T-helper 17 cell (primary cell): Measurements from ENCODE around the gene KIF19. TPM values are rescaled to one million over a fixed set of nuclear protein-coding genes. Genes with fewer than 3 reads are reported as not detected.
"Not testable (repeated sequence)": the region's sequence is repeated elsewhere in the genome, so short reads cannot be mapped to it uniquely, and the experiment has no call there.

ENCODE experiments used
- ATAC-seq: fragments of 150-1000 bp; cut with Tn5 transposase; 2 replicates; pipeline ENCODE4 v1.10.0; 2021; ENCODE audit warnings: mild to moderate bottlenecking, moderate library complexity
- DNase-seq, 3 donors: peaks; one replicate each; pipeline versions ENCODE4 v3.0.0 to v3.0.0-alpha.2; 2020 to 2021
- H3K9me3 ChIP-seq: one replicate; pipeline ENCODE4 v1.7.0; 2013; ENCODE audit warnings: low read length, mild to moderate bottlenecking; ENCODE audit not compliant: control insufficient read depth, poor library complexity, severe bottlenecking
- H3K27ac Mint-ChIP-seq: one replicate; pipeline ENCODE4 v1.8.0; 2022; ENCODE audit warnings: mild to moderate bottlenecking, moderate library complexity, mixed read lengths
- H3K27me3 Mint-ChIP-seq: one replicate; pipeline ENCODE4 v1.8.0; 2022; ENCODE audit warnings: mixed read lengths
- H3K36me3 Mint-ChIP-seq: one replicate; pipeline ENCODE4 v1.8.0; 2022; ENCODE audit warnings: low read depth, mixed read lengths
- H3K4me1 Mint-ChIP-seq: one replicate; pipeline ENCODE4 v1.8.0; 2022; ENCODE audit warnings: mild to moderate bottlenecking, mixed read lengths
- H3K4me3 Mint-ChIP-seq: one replicate; pipeline ENCODE4 v1.8.0; 2022; ENCODE audit warnings: mild to moderate bottlenecking, moderate library complexity, mixed read lengths
- total RNA-seq, 4 donors: library from RNA in 2 of 4; stranded (reverse) in 2 of 4; gene quantifications; one replicate each; pipeline ENCODE4 v1.2.3 and lab custom pipeline; 2022 to 2026

The KIF19 gene
- total RNA-seq, 2 donors from 2014 or later: 2.3 to 2.8 TPM

- Mint-ChIP-seq H3K4me3 (no peak overlapping the region), H3K27me3 (peaks cover 24% of the 10 kb centered on the region), H3K27ac (no peak overlapping the region), H3K36me3 (no peaks in the 10 kb centered on the region), H3K4me1 (peaks cover 4% of the 10 kb centered on the region)
- DNase-seq: no peak
- ATAC-seq: no peak
- H3K9me3 ChIP-seq: no peaks in the 10 kb centered on the region
These were observed 68.4 kb downstream of the KIF19 start for GRCh38 chr17:74394275-74394950.

- H3K9me3 ChIP-seq: no peaks in the 10 kb centered on the region
- H3K4me1 Mint-ChIP-seq: peaks cover under 1% of the 10 kb centered on the region
- no peaks in the 10 kb centered on the region for H3K36me3 Mint-ChIP-seq
- ATAC-seq (no peak), DNase-seq (no peak)
- H3K27me3 Mint-ChIP-seq: peaks cover 30% of the 10 kb centered on the region
- no peak overlapping the region for H3K4me3 Mint-ChIP-seq
- H3K27ac Mint-ChIP-seq: no peak overlapping the region
These were observed 69.0 kb downstream of the KIF19 start for GRCh38 chr17:74394977-74395376.

- Mint-ChIP-seq H3K4me3 (no peak overlapping the region), H3K36me3 (no peaks in the 10 kb centered on the region), H3K27ac (no peak overlapping the region), H3K4me1 (no peaks in the 10 kb centered on the region), H3K27me3 (peaks cover 26% of the 10 kb centered on the region)
- DNase-seq (no peak), ATAC-seq (no peak)
- no peaks in the 10 kb centered on the region for H3K9me3 ChIP-seq
These were observed 70.5 kb downstream of the KIF19 start for GRCh38 chr17:74396567-74396966.

GRCh38 chr17:74402048-74402447, 76.0 kb downstream of the KIF19 start:
- Mint-ChIP-seq H3K36me3 (no peaks in the 10 kb centered on the region), H3K4me1 (peaks cover 1% of the 10 kb centered on the region)
- ATAC-seq: no peak

GRCh38 chr17:74403512-74404137, 77.6 kb downstream of the KIF19 start:
- Mint-ChIP-seq H3K4me3 (no peak overlapping the region), H3K4me1 (peaks cover 3% of the 10 kb centered on the region), H3K27ac (no peak overlapping the region), H3K27me3 (peaks cover 37% of the 10 kb centered on the region), H3K36me3 (no peaks in the 10 kb centered on the region)
- H3K9me3 ChIP-seq: no peaks in the 10 kb centered on the region
- ATAC-seq (no peak), DNase-seq (no peak)

More at GRCh38 chr17:74402048-74402447, 76.0 kb downstream of the KIF19 start:
- H3K9me3 ChIP-seq: no peaks in the 10 kb centered on the region
- Mint-ChIP-seq H3K27ac (no peak overlapping the region), H3K4me3 (no peak overlapping the region), H3K27me3 (peaks cover 36% of the 10 kb centered on the region)
- no peak for DNase-seq

- H3K36me3 Mint-ChIP-seq: no peaks in the 10 kb centered on the region
- H3K27ac Mint-ChIP-seq: no peak overlapping the region
- H3K4me3 Mint-ChIP-seq: no peak overlapping the region
- H3K27me3 Mint-ChIP-seq: peaks cover 37% of the 10 kb centered on the region
- DNase-seq (no peak), ATAC-seq (no peak)
- H3K4me1 Mint-ChIP-seq: peaks cover 3% of the 10 kb centered on the region
- H3K9me3 ChIP-seq: no peaks in the 10 kb centered on the region
These were observed 78.2 kb downstream of the KIF19 start for GRCh38 chr17:74404218-74404617.

- ATAC-seq (no peak), DNase-seq (no peak)
- Mint-ChIP-seq H3K4me3 (no peak overlapping the region), H3K4me1 (peaks cover 3% of the 10 kb centered on the region), H3K27me3 (peaks cover 32% of the 10 kb centered on the region), H3K36me3 (no peaks in the 10 kb centered on the region), H3K27ac (no peak overlapping the region)
- H3K9me3 ChIP-seq: no peaks in the 10 kb centered on the region
These were observed 78.8 kb downstream of the KIF19 start for GRCh38 chr17:74404789-74405188.

DNA sequence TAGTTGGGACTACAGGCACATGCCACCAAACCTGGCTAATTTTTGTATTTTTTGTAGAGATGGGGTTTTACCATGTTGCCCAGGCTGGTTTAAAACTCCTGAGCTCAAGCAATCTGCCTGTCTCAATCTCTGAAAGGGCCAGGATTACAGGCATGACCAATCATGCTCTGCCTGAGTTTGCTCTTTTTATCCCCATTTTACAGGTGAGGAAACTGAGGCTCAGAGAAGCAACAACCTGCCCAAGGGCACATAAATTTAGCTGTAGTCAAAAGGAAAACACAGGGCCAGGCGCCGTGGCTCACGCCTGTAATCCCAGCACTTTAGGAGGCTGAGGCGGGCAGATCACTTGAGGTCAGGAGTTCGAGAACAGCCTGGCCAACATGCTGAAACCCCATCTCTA, 79.3 kb downstream of the KIF19 start:
- not testable (repeated sequence) for DNase-seq, H3K4me3 Mint-ChIP-seq, H3K36me3 Mint-ChIP-seq, H3K9me3 ChIP-seq, ATAC-seq, H3K4me1 Mint-ChIP-seq, H3K27ac Mint-ChIP-seq
- peaks cover 32% of the 10 kb centered on the region for H3K27me3 Mint-ChIP-seq

Other genes with a start within 250 kb of the KIF19 start
- gene RPL38, start 122.5 kb upstream of the KIF19 start, total RNA-seq: 1,000 to 10,000 TPM; 1,542 to 1,684 TPM
- gene TTYH2, start 112.7 kb upstream of the KIF19 start, total RNA-seq: 10 to 100 TPM; 19.8 to 23.2 TPM
- gene DNAI2, start 52.0 kb upstream of the KIF19 start, total RNA-seq: 1 to 10 TPM; 4.1 to 4.2 TPM
- not detected for gene BTBD17, start 35.6 kb downstream of the KIF19 start, total RNA-seq
- gene GPR142, start 41.3 kb downstream of the KIF19 start, total RNA-seq: not detected
- under 1 TPM in 1 of 2 donors, not detected in 1; 0.18 TPM for gene GPRC5C, start 105.9 kb downstream of the KIF19 start, total RNA-seq
- gene CD300A, start 140.4 kb downstream of the KIF19 start, total RNA-seq: 1 to 10 TPM; 2.4 to 9.6 TPM
- 1 to 10 TPM in 1 of 2 donors, under 1 TPM in 1; 0.34 to 1.4 TPM for gene CD300LB, start 205.2 kb downstream of the KIF19 start, total RNA-seq
- 1 to 10 TPM in 1 of 2 donors, under 1 TPM in 1; 0.37 to 1.2 TPM for gene CD300C, start 219.9 kb downstream of the KIF19 start, total RNA-seq
- gene CD300H, start 241.3 kb downstream of the KIF19 start, total RNA-seq: not detected